ENCODE data around the gene FEZ2.

- TF ChIP-seq CTCF (IDR thresholded peaks at IDR 0.05) (no peak), POLR2A (IDR thresholded peaks at IDR 0.05) (no peak)
Measured at GRCh38 chr2:36572719-36573059, 25.3 kb downstream of the FEZ2 start.
